Left renal cortex interstitium (tissue), 4 donors: ENCODE measurements around the gene ROS1. TPM values are rescaled to one million over a fixed set of nuclear protein-coding genes. Genes with fewer than 3 reads are reported as not detected.
"Not testable (repeated sequence)": the region's sequence is repeated elsewhere in the genome, so short reads cannot be mapped to it uniquely, and the experiment has no call there.

Source experiments
- DNase-seq, 4 donors: peaks; one replicate each; pipeline ENCODE4 v3.0.0-alpha.2; 2013; ENCODE audit warnings: low read depth in 4 of 4, low spot score in 2 of 4, missing footprints in 1 of 4
- polyA plus RNA-seq, 4 donors: library from polyadenylated mRNA; unstranded; fragments of 120-200 nt; gene quantifications; one replicate each; pipeline ENCODE4 v1.2.1, GENCODE V29; 2013; ENCODE audit not compliant: insufficient read length in 4 of 4

Gene ROS1
- polyA plus RNA-seq: under 1 TPM; 0.10 to 0.16 (median 0.13) TPM

DNA sequence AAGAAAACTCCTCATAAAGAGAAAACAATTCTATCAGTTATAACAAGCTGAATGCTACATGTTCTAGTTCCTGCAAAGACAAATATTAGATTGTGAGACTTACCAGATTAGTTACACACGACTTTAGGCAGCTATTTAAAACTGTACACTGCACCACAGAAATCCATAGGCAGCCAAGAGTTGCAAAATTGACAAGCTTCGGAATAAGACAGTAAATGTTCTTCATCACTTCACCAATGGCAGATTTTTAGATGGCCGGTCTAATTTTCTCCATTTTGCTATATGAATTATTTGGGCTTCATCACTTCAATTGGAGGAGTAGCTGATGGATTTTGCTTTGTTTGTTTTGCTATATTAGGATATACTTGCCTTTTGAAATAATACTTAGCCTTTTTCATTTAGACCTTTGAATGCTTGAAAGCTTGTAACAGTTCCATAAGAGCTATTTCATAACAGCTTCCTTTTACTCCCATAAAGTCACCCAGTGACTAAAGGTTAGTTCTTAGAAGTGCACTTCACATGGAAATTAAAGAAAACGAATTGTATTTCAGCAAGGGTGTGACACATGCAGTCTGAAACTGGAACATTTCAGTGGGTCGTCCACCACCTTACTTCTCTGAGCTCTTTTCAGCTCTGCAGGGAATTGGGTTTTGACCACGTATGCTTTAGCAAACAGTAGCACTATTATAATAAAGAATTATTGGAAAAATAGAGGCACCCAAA is at the start of gene ROS1:
ROS1 (minus strand) TSS at position 512 of the 723 bp plus-strand sequence; CDS start at position 226, 286 bp downstream.
- DNase-seq: no peak

DNA sequence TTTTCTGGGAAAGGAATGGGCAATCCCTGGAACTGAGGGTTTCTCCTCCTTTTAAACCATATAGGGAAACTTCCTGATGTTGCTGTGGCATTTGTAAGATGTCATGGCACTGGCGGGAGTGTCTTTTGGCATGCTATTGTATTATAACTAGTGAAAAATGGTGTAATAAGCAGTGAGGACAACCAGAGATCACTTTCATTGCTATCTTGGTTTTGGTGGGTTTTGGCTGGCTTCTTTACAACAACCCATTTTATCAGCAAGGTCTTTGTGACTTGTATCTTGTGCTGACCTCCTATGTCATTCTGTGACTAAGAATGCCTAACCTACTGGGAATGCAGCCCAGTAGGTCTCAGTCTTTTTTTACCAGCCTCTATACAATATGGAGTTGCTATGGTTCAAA is 47.7 kb upstream of the ROS1 start:
- no peak for DNase-seq

DNA sequence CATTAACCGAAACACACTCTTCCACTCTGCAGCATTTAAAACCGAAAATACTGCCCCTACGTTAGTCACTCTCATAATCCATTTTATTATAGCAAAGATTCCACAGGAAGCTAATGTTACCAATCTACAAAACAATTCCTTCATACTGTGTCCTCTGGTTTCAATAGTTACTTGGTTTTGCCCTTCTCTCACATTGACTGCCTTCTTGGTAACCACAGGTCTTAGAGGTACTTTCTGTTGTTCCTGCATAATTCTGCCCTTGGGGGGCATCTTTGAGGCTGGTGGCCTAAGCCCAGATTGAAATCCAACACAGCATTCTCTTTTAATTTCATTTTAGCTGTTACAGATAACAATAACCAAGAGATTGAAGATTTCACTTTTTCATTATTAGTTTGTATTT is 46.9 kb upstream of the ROS1 start:
- no peak for DNase-seq

DNA sequence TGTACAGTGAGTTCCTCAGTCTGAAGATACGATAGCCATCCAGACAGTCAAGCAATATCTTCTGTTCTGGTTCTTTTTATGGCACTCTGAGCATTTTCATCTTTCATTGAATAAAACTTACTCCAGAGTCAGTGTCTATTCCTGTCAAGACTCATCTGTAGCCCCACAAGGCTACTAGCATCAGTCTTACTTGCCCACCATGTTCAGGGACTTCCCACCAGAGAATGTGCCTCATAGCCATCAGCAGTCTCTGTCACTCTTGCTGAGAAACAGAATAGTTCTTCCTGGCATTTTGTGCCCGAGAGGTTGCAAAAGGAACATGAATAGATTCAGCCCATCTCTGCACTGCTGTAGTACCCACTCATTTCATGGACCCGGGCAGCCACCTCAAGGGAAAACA is 44.0 kb upstream of the ROS1 start:
- DNase-seq: no peak

DNA sequence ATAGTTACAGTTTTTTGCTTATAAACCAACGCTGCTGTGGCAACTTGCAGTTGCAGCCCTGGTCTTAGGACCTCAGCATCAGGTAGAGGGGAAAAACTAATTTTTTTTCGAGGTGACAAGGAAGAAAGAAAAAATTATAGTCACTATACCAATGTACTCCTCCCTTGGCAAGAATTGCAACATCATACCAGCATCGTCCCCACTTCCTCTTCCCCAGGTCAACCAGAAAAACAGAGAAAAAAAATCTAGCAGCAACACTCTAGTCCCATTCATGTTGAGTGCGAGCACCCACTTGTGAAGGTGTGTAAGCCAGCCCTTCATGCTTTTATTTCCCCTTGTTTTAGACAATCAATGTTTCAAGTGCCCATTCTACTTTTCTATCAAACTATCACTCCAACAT is 43.6 kb upstream of the ROS1 start:
- DNase-seq: no peak

DNA sequence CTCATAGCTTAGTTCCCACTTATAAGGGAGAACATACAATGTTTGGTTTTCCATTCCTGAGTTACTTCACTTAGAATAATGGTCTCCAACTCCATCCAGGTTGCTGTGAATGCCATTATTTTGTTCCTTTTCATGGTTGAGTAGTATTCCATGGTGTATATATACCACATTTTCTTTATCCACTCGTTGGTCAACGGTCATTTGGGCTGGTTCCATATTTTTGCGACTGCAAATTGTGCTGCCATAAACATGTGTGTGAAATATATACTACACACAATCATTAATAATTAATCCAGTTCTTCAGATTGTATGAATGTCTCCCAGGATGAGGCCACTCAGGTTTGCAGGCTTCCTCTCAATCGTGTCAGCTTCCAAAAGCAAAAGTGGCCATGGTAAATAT is 42.8 kb upstream of the ROS1 start:
- DNase-seq: not testable (repeated sequence)

DNA sequence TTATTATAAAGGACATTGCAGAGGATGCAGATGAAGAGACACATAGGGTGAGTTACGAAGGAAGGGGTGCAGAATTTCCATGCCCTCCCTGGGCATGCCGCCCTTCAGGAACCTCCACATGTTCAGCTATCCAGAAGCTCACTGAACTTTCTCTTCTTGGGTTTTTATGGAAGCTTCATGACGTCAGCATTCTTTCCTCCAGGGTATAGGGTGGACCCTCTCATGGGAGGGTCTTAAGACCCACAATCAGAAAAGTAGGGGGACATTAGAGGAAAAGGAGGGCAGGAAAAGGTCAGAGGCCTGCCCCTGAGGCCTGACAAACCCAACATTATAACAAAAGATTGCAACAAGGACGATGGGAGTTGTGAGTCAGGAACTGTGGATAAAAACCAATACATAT is 42.1 kb upstream of the ROS1 start:
- DNase-seq: no peak

DNA sequence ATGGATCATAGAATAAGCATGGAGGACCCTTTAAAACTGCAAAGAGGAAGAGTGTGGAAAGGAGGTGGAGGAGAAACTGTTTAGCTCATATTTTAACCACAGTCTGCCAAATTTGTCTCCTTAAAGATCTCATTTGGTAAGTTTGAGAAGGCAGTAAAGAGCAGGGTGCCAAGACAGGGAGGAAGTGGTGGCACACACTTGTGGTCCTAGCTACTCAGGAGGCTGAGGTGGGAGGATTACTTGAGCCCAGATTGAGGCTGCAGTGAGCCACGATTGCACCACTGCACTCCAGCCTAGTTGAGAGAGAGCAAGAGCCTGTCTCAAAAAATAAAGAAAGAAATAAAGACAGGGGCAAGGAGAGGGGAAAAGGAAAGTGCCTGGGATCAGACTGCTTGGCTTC is 39.9 kb upstream of the ROS1 start:
- no peak for DNase-seq

DNA sequence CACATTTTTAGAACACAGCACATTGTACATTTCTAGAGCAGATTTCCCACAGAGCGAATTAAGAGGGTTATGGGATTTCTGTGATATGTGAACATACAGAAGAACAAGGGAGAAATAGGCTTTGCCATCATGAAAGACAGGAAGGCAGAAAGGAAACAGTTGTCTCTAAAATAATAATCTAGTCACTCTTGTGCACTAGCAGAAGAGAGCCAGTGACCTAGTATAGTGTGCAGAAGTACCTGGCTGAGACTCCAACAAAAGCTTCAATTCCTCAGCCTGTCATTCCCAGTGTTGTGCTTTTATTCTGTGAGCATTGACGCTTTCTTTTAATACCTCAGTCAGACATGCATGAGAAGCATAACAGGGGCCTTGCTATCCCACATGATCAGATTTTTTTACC is 39.0 kb upstream of the ROS1 start:
- DNase-seq: no peak

DNA sequence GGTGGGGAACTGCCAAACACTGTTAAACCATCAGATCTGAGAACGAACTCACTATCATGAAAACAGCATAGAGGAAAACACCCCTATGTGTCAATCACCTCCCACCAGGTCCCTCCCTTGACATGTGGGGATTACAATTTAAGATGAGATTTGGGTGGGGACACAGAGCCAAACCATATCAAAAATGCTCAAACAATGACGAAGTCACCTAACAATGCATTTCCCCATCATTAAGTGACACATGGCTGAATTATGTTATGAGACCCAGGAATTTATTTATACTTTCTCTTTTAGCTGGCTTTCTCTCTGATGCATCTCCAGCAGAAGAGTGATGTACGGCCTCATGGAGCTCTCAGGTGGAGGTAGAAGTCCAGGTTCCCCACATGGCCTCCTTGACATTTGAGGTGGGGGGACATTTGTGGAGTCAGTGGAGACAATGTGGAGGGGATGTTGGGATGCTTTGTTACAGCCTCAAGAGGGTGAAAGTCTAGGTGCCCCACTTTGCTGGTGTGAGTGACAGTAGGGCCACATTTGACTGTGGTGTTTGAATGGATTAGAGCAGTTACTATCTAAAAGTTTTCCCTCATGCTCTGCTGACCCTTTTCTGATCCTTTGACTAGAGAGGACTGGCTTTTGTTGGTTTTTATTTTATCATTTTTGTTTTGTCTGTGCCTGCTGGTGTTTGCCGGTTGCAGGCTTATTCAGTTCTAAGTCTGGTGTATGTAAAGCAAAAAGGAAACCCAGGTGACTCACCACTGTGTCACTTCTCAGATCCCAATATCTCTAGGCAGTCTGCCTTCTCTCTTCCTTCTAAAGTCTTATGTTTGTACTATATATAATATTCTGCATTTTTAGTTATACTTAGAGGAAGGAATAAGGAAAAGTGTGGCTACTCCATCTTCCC is 38.3 kb upstream of the ROS1 start:
- no peak for DNase-seq

DNA sequence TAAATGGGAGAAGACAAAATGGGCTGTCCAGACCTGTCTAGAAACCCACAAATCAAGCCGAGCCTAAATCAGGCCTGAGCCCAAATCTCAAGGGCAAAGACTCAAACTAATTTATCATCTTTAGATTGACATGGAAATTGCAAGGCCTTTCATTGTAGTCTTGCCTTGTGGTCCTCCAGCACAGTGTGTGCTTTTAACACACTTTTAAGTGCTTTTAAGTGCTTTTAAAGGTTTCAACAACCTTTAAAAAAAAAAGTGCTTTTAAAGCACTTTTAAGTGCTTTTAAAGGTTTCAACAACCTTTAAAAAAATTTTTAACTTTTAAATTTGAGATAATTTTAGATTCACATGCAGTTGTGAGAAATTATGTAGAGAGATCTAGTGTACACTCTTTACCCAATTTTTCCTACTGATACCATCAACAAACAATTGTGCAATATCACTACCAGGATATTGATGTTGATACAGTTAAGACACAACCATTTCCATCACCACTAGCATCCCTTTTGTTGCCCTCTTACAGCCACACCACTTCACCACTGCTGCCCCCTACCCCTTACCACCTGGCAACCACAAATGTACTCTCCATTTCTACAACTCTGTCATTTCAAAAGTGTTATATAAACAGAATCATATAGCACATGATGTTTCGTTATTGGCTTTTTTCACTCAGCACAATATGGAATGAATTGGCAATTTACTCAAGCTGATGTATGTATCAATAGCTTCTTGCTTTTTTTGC is 33.6 kb upstream of the ROS1 start:
- DNase-seq: no peak

DNA sequence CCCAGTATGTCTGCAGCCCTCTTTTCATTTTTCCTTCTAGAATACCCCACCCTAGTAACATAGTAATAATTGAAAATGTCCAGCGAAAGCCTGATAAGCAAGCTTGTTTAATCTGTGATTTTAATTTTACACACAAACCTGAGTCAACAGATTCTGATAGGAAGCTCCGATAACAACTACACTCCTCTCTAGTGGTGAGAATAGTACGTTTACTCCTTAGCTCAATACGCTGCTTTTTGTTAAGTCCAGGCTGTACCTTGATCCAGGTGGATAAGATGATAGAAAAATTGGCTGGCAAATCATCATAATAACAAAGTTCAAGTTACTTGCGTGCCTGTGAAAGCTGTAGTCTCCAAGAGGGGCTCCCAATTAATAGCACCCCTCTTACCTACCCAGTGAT is 31.3 kb upstream of the ROS1 start:
- DNase-seq: no peak

DNA sequence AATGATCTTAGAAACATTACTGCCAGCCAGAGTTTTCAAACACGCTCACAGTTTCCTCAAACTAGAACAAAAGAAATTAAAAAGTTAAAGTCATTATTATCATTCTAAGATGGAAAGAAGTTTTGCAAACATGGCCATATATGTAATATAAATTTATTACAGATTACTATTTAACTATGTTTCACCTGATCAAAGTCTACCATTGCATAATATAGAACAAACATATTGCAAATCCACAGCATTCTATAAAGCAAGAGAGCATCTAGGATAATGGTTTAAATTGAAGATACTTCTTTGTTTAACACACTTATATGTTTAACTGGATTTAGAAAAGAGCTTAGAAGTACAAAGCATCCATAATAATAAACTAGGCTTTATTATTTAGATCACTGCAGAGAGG is 30.5 kb upstream of the ROS1 start:
- no peak for DNase-seq

DNA sequence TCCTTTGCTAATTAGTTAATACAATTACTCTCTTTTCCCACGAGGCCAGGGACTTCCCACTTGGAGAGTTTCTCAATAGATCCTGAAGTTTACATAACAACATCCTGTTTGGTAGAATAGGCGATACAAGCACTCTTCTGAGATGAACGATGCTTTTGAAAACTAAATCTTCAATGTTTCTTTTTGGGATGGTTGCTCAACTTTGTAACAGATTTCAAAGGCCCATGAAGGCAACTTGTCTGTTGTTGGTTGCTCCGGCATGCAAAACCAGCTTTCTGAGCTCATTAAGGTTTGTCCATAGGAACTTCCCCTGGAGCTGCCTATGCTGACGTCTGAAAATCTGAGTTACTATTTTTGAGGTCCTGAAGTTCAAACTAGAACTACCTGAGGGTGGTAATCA is 25.9 kb upstream of the ROS1 start:
- no peak for DNase-seq

DNA sequence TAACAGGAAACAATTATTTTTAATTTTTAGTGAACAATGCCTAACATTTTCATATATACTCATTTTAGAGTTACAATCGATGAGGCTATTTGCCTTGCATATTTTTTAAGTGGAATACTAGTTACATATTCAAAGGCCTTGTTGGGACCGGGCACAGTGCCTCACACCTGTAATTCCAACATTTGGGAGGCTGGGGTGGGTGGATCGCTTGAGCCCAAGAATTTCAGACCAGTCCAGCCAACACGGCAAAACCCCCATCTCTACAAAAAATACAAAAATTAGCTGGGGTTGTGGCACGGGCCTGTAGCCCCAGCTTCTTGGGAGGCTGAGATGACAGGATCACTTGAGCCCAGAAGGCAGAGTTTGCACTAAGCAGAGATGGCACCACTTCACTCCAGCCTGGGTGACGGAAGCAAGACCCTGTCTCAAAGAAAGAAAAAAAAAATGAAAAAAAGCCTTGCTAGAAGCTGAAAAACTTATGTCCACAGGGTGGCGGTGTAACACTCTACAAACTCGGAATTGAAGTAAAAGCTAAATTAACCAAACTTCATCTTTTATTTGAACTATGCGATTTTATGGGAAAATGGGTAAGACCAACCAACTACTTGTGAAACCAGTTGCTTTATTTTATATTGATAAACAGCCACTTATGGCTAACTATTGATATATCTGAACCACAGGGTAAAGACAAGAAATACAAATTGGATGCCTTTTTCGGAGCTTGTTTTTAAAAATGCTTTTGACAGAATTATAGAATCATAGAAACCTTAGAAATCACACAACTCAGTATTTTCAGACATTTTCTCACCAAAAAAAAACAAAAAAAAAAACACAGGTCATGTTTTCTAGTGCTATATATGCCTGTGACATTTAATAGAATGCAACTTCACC is 24.1 kb upstream of the ROS1 start:
- peak; percentile 27 to 74 (median 44) for DNase-seq

DNA sequence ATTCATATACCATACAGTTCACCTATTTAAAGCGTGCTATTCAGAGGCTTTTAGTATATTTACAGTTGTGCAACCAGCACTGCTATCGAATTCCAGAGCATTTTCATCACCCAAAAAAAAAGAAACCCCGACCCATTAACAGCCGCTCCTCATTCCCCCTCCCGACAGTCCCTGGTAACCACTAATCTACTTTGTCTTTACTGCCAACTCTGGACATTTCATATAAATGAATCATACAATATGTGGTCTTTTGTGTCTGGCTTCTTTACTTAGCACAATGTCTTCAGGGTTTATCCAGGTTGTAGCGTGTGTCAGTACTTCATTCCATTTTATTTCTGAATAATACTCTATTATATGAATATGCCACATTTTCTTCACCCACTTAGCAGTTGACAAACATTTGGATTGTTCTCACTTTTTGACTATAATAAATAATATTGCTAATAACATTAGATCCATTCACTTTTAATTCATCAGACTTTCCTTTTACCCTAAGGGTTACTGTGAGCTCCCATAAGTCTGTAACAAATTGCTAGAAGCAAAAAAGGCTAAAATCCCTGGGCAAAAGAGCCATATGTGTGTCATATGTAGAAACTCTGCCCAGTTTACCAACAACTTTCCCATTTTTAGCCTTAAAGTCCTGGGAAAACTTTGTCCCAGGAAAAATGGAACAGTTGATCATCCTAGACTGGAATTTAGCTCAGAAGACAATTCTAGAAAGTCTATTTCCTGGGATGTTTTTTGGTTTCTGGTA is 23.2 kb upstream of the ROS1 start:
- DNase-seq: no peak

DNA sequence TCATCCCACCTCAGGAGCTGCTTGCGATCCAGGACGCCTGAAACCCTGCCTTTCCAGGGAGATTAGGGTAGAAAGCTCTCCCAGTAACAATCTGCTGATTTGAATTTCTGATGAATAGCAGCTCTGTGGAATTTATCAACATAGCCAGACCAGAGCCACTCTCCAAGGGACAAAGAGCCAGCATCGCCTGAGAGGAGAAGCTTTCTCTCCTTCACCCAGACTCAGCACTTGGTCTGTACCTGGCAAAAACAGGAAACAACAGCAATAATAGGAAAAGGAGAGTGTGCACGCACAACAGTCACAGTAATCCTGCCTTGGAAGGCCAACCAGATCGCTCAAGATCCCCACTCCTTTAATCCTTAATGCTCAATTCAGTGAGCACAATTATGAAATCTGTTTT is 22.3 kb upstream of the ROS1 start:
- no peak for DNase-seq

DNA sequence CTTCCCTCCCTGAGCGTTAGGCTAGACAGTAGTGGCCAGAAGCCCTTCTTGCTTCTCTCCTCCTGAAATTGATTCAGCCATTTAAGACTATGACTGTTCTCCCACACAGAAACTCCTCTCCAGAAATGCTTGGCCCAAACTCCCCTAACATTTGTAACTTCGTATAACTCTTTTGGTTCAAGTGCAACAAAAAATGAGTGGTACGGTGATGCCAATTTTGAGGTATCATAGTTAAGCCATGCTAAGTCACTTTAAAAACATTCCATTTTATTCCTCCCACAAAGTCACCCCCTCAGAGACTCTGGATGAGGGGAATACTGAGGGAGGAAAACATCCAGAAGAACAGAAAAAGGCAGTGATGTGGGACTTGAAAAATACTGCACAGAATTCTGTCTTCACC is 21.1 kb upstream of the ROS1 start:
- DNase-seq: no peak

DNA sequence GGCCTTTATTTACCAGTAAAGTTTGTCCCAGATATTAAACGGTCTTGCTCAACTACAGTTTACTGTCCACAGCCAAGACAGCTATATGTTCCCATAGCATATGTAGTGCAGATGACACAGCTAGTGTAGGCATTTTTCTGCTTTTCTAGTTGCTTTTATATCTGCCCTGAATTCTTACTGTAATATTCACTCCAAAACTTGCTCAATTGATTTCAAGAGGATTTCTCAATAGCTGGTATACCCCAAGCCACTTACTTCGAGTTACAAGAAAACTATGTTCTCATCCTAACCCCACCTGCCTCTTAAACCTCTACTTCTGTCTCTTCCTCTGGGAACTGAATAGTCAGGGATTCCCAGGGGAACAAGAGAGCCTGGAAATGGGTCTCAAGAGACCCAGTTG is 18.9 kb upstream of the ROS1 start:
- no peak for DNase-seq

DNA sequence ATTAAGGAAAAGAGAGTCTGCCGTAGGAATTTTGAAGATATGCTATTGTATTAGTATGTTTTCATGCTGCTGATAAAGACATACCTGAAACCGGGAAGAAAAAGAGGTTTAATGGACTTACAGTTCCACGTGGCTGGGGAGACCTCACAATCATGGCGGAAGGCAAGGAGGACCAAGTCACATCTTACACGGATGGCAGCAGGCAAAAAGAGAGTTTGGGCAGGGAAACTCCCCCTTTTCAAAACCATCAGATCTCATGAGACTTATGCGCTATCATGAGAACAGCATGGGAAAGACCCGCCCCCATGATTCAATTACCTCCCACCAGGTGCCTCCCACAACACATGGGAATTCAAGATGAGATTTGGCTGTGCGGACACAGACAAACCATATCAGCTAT is 16.6 kb upstream of the ROS1 start:
- not testable (repeated sequence) for DNase-seq
